Sigmoid colon (tissue), 7 donors: ENCODE measurements around the gene ZNF335. TPM values are rescaled to one million over a fixed set of nuclear protein-coding genes. Genes with fewer than 3 reads are reported as not detected.
A peak's percentile ranks its signal among the peaks of the same experiment; 100 is the strongest.

Source experiments
- DNase-seq: peaks from one replicate; pipeline ENCODE4 v3.0.0-alpha.2; 2019
- H3K27ac ChIP-seq, 4 donors: fragments of 200-600 bp; sonication (generic); one replicate each; pipeline ENCODE4 v1.5.1; 2016 to 2019; ENCODE audit warnings: mild to moderate bottlenecking in 1 of 4
- H3K27me3 ChIP-seq, 3 donors: fragments of 200-600 bp; sonication (generic); one replicate each; pipeline ENCODE4 v1.5.1; 2019; ENCODE audit warnings: mild to moderate bottlenecking in 1 of 3
- H3K36me3 ChIP-seq, 4 donors: fragments of 200-600 bp; sonication (generic); one replicate each; pipeline ENCODE4 v1.5.1; 2016 to 2019
- H3K4me1 ChIP-seq, 4 donors: fragments of 200-600 bp; sonication (generic); one replicate each; pipeline ENCODE4 v1.5.1; 2017 to 2019
- H3K4me3 ChIP-seq, 4 donors: fragments of 200-600 bp; sonication (generic); one replicate each; pipeline ENCODE4 v1.5.1; 2017 to 2019; ENCODE audit warnings: mild to moderate bottlenecking in 2 of 4, moderate library complexity in 1 of 4
- H3K9me3 ChIP-seq, 4 donors: fragments of 200-600 bp in 3 of 4; sonication (generic) in 3 of 4; one replicate each; pipeline versions ENCODE4 v1.5.1 to v1.6.1; 2013 to 2019
- CTCF ChIP-seq, 4 experiments: fragments of 450-650 bp in 3 of 4; fragments of 200-600 bp in 1 of 4; IDR thresholded peaks; one replicate each; pipeline ENCODE4 v1.5.1; 2016 to 2019; ENCODE audit warnings: antibody characterized with exemption in 4 of 4, mild to moderate bottlenecking in 3 of 4, moderate library complexity in 2 of 4
- EP300 ChIP-seq, 4 donors: sonication (generic); formaldehyde crosslinking; IDR thresholded peaks; one replicate each; pipeline ENCODE4 v1.6.1; 2017; ENCODE audit warnings: antibody characterized with exemption in 4 of 4
- POLR2A ChIP-seq, 2 donors: fragments of 450-650 bp; IDR thresholded peaks; one replicate each; pipeline ENCODE4 v1.6.1; 2016; ENCODE audit warnings: antibody characterized with exemption in 2 of 2, mild to moderate bottlenecking in 2 of 2, moderate library complexity in 2 of 2
- POLR2AphosphoS5 ChIP-seq, 4 donors: sonication (generic); formaldehyde crosslinking; IDR thresholded peaks; one replicate each; pipeline ENCODE4 v1.6.1; 2017; ENCODE audit warnings: antibody characterized with exemption in 4 of 4
- WGBS, 2 donors: extraction: QIAGEN DNeasy Blood & Tissue Kit; methylation state at CpG; one replicate each; pipeline ENCODE4 v1.1.7; 2013; 5-methylcytosine and 5-hydroxymethylcytosine counted together
- intact Hi-C: fragments of 100-400 bp; cut with DNase I; formaldehyde crosslinking; loops from one replicate; pipeline ENCODE4 v1.15.1; 2023
- polyA plus RNA-seq, 3 donors: library from polyadenylated mRNA; stranded (reverse); fragments of 200-250 nt; gene quantifications; one replicate each; pipeline ENCODE4 v1.2.3, GENCODE V29; 2013
- total RNA-seq, 4 donors: library from RNA; depleted of rRNA; stranded (reverse); fragments of >200 nt; gene quantifications; one replicate each; pipeline ENCODE4 v1.1.0, GENCODE V29; 2016
- donor health status: healthy with polysubstance abuse.
- donor health status: Bipolar disorder and iron deficiency.
- donor health status: healthy.

ZNF335 gene
- total and polyA plus RNA-seq, 7 donors, result 5.4 to 24.4 (median 12.5) TPM

- DNase-seq, result no peak
- Histone ChIP-seq H3K9me3 (no peaks in the 10 kb centered on the region), H3K36me3 (no peaks in the 10 kb centered on the region), H3K27me3 (peaks cover 33 to 93% (median 63%) of the 10 kb centered on the region in 3 donors), H3K4me1 (peaks cover 0 to 24% (median 22%) of the 10 kb centered on the region in 4 donors), H3K4me3 (no peak overlapping the region), H3K27ac (no peak overlapping the region)
- 59 to 64% methylated on average over 4 of the region's 4 CpGs for WGBS, 2 donors
- intact Hi-C loops, result no loop called here
- TF ChIP-seq CTCF (IDR thresholded peaks at IDR 0.05), result no peak
- TF ChIP-seq POLR2A (IDR thresholded peaks at IDR 0.05), result no peak
Measured at GRCh38 chr20:46017272-46017671, 45.3 kb upstream of the ZNF335 start.

DNA sequence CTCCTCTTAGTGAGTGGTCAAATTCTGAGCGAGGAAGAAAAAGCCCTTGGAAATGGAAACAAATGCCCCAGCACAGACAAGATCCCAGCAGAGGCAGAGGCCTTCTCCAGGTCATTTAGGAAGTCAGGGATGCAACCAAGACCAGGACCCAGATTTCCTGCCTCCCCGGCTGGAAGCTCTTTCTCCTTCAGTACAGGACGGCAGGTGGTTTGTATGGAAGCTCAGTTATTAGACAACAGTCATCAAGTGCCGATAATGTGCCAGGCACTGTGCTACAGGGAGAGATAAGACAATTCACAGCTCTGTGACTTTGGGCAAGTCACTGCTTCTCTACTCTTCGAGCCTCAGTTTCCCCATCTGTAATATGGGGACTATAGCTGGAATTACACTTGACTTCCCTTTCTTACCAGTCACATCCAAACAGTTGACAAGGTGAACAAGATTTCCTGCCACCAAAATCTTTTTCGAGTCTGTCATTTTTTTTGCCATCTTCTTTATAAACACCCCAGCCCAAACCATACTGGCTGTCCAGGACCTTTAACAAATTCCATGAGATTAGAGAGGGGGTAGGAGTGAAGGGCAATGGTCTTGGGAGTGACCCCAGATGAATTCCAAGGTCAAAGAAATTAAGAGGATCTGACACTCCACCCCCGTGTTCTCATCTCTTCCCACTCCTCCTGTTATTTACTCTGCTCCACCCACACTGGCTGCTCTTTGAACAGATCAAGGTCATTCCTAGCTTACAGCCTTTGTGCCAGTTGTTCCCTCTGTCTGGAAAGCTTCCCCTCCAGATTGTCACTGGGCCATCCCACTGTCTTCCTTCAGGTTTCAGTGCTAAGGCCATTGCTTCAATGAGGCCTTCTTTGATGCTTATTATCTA, 42.8 kb upstream of the ZNF335 start:
- no peaks in the 10 kb centered on the region for H3K9me3 ChIP-seq
- 40 to 70% methylated on average over 7 of the region's 7 CpGs for whole genome bisulfite sequencing, 2 donors
- no peaks in the 10 kb centered on the region for H3K36me3 ChIP-seq
- H3K4me3 ChIP-seq, result no peak overlapping the region
- H3K27ac ChIP-seq, result no peak overlapping the region
- H3K4me1 ChIP-seq, result peaks cover 0 to 25% (median 16%) of the 10 kb centered on the region in 4 donors
- H3K27me3 ChIP-seq, result peaks cover 39 to 93% (median 64%) of the 10 kb centered on the region in 3 donors
- intact Hi-C loops, result no loop called here
- DNase-seq, result no peak
- TF ChIP-seq POLR2AphosphoS5 (IDR thresholded peaks at IDR 0.05) (no peak), CTCF (IDR thresholded peaks at IDR 0.05) (no peak), POLR2A (IDR thresholded peaks at IDR 0.05) (no peak), EP300 (IDR thresholded peaks at IDR 0.05) (no peak)

GRCh38 chr20:46013829-46014516, 42.0 kb upstream of the ZNF335 start:
- no peak for DNase-seq
- no peak overlapping the region for H3K27ac ChIP-seq

DNA sequence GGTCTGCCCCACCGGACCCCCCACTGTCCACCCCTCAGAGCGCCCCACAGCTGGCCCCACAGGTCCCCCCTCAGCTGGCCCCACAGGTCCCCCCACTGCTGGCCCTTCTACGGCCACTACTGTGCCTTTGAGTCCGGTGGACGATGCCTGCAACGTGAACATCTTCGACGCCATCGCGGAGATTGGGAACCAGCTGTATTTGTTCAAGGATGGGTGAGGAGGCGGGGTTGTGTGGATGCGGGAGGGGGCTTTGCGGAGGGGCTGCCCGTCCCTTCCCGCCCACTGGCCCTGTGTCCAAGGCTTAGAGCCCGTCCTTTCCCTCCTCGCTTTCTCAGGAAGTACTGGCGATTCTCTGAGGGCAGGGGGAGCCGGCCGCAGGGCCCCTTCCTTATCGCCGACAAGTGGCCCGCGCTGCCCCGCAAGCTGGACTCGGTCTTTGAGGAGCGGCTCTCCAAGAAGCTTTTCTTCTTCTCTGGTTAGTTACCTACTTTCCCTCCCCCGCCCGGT, 41.4 kb upstream of the ZNF335 start:
- TF ChIP-seq POLR2A (IDR thresholded peaks at IDR 0.05), result no peak
- TF ChIP-seq POLR2AphosphoS5 (IDR thresholded peaks at IDR 0.05), result no peak
- TF ChIP-seq CTCF (IDR thresholded peaks at IDR 0.05), result no peak
- TF ChIP-seq EP300 (IDR thresholded peaks at IDR 0.05), result no peak
- Histone ChIP-seq H3K4me1 (peaks cover 0 to 25% (median 16%) of the 10 kb centered on the region in 4 donors), H3K36me3 (no peaks in the 10 kb centered on the region), H3K27me3 (peaks cover 39 to 93% (median 61%) of the 10 kb centered on the region in 3 donors), H3K27ac (no peak overlapping the region), H3K4me3 (no peak overlapping the region), H3K9me3 (no peaks in the 10 kb centered on the region)
- no peak for DNase-seq
- 10 to 14% methylated on average over 29 of the region's 29 CpGs for WGBS, 2 donors
- intact Hi-C loops, result no loop called here

More at GRCh38 chr20:46013829-46014516, 42.0 kb upstream of the ZNF335 start:
- intact Hi-C loops, result no loop called here
- H3K4me3 ChIP-seq, result peak overlapping the region in 1 of 4 donors; percentile 8
- peaks cover 39 to 93% (median 65%) of the 10 kb centered on the region in 3 donors for H3K27me3 ChIP-seq
- no peak for TF ChIP-seq EP300 (IDR thresholded peaks at IDR 0.05)
- no peak for TF ChIP-seq POLR2A (IDR thresholded peaks at IDR 0.05)
- peak; percentile 40 to 83 (median 55) for TF ChIP-seq CTCF (IDR thresholded peaks at IDR 0.05)
- no peak for TF ChIP-seq POLR2AphosphoS5 (IDR thresholded peaks at IDR 0.05)
- no peaks in the 10 kb centered on the region for H3K36me3 ChIP-seq
- 1 to 2% methylated on average over 67 of the region's 67 CpGs for WGBS, 2 donors
- peaks cover 0 to 25% (median 16%) of the 10 kb centered on the region in 4 donors for H3K4me1 ChIP-seq
- no peaks in the 10 kb centered on the region for H3K9me3 ChIP-seq
